Measurements from ENCODE around the gene TAF1A.
A peak's percentile ranks its signal among the peaks of the same experiment; 100 is the strongest.

The TAF1A gene

GRCh38 chr1:222594789-222595188 lies 5.1 kb upstream of the TAF1A start:
- no peak for DNase-seq

DNA sequence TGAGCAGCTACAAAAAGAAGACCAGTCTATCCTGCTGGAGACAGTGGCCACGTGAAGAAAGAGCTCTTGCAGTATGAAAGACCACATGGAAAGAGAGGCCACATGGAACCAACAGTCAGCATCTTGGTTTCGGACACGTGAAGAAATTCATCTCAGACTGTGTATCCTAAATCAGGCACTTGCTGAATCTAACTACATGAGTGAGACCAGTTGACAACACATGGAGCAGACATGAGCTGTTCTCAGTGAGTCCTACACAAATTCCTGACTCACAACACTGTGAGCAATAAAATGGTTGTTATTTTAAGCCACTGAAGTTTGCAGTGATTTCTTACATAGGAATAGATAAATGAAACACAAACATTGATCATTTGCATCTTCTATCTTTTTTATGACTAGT lies 2.4 kb upstream of the TAF1A start:
- no peak for DNase-seq

- DNase-seq, result no peak
These were observed 1.6 kb downstream of the TAF1A start for GRCh38 chr1:222588135-222588534.

DNA sequence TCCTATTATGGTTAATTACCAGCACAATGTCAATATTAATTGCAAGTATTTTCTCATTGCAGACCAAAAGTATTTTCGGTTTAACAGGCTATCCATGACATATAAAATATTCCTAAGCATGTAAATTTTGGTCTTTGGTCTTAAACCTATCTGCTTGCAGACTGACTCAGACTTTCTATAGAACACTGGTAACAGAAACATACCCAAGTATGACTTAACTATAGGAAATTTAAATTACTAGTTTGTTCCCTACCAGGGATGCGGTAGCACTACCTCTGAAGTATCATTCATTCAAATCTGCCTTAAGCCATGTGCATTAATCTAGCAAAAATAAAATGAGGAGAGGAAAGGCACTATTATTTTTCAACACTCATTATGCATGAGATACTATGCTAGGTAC lies 2.9 kb downstream of the TAF1A start:
- no peak for DNase-seq

- DNase-seq, result no peak
These were observed 6.7 kb downstream of the TAF1A start for GRCh38 chr1:222583079-222583478.

DNA sequence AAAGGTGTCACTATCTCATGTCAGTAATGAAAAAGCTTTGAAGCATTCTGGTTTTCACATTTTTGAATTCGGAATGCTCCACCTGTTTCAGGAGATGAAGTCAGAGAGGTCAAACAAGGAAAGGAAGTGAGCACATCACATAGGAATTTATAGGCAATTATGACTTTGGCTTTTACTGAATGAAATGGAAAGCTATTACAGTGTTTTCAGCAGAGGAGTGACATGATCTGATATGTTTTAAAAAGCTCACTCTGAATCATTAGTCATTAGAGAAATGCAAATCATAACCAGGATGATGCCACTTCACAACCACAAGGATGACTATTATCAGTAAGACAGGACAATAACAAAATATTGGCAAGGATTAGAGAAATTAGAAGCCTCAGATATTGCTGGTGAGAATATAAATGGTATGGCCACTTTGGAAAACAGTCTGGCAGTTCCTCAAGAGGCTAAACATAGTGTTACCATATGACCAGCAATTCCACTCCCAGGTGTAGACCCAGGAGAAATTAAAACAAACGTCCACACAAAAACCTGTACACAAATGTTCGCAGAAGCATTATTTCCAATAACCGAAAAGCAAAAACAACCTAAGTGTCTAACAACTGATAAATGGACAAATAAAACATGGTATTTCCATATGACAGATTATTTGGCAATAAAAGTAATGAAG lies 7.5 kb downstream of the TAF1A start:
- DNase-seq, result no peak

- DNase-seq, result no peak
These were observed 10.4 kb downstream of the TAF1A start for GRCh38 chr1:222579316-222579715.

GRCh38 chr1:222570837-222571236 lies 18.9 kb downstream of the TAF1A start:
- no peak for DNase-seq

DNA sequence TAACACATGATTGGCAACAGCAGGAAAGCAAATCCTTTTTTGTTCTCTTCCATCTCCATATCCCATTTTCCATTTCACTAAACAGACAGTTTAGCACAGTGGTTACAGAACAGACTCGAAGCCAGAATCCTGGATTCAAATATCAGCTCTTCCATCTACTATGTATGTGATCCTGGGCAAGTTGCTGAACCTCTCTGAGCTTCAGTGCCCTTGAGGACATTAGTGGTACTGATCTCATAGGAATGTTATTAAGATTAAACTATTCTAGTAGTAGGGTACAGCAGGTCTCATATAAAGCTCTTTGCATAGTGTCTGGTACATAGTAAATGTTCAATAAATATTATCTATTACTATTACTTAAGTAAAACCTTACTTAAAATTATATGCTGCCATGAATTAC lies 28.1 kb downstream of the TAF1A start:
- DNase-seq, result no peak

GRCh38 chr1:222557574-222557973 lies 32.2 kb downstream of the TAF1A start:
- DNase-seq, result no peak

GRCh38 chr1:222557148-222557547 lies 32.6 kb downstream of the TAF1A start:
- DNase-seq, result no peak

DNA sequence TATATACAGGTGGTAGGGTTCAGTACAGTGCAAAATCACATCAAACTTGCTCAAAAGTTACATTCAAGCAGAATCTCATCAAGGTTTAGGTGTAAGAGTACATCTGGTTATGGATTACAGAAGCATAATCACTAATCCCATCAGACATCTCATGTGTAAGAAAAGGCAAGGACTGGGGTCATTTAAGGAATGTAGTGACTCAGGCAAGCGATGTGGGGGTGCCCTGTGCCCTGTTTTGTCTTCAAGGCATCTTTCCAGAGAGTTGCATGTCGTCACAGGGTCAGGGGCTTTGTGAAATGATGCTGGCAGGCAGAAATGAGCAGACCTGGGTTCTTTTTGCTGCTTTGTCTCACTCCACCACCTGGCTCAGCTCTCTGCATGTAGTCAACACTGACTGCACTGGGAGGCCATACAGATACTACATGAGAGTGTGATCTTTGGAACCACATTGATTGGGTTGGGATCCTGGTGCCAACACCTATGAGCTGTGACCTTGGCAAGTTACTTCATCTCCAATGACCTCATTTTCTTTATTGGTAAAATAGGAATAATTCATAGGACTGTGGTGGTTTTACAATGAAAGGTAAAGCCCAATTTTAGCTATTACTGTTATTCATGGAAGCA lies 33.6 kb downstream of the TAF1A start:
- DNase-seq, result no peak

GRCh38 chr1:222554177-222554576 lies 35.6 kb downstream of the TAF1A start:
- no peak for DNase-seq

DNA sequence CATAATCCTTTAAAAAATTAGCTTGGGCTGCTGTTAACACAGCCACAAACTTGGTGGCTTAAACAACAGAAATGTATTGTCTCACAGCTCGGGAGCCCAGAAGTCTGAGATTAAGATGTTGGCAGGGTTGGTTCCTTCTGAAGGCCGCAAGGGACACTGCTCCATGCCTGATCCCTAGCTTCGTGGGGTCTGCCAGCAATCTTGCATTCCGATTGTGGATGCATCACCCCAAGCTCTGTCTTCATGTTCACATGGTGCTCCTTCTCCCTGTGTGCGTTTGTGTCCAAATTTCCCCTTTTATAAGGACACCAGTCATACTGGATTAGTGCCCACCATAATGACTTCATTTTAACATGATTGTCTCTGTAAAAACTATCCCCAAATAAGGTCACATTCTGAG lies 36.9 kb downstream of the TAF1A start:
- DNase-seq, result no peak

DNA sequence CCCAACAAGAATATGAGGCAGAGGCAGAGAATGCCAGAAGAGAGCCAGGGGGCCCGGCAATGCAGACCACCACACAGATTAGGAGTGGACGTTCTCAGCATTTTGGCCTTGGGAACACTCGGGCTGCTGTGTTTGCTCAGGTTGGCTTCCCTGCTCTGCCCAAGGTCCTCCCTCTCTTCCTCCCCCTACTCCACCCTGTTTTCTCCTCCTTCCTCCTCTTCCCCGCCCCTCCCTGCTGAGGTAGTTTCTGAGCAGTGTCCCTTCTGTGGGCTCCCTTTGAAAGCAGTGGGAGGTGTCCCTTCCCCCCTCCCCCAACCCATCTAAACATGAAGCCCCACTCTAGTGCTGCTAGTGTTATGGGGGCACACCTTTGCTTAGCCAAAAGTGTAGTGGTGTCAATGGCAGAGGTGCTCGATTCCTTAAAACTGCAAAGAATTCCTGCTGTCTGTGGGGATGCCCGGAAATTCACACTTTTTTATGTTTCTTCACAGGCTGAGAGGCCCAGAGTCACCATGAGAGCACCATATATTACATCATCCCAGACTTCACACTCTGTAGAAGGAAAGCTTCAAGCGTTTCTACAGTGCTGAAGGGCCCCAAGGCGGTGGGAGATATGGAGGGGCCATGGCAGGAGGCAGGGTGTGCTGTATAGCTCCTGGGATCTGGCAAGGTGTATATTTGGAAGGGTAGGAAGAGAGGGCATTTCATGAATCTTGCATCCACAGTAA lies 41.6 kb downstream of the TAF1A start, which contains the start of gene HHIPL2:
TSS of gene HHIPL2 (minus strand) at position 161 of the 728 bp plus-strand sequence. CDS start at position 101, 60 bp downstream.
- no peak for DNase-seq

GRCh38 chr1:222547260-222547614 lies 42.5 kb downstream of the TAF1A start:
- no peak for DNase-seq

DNA sequence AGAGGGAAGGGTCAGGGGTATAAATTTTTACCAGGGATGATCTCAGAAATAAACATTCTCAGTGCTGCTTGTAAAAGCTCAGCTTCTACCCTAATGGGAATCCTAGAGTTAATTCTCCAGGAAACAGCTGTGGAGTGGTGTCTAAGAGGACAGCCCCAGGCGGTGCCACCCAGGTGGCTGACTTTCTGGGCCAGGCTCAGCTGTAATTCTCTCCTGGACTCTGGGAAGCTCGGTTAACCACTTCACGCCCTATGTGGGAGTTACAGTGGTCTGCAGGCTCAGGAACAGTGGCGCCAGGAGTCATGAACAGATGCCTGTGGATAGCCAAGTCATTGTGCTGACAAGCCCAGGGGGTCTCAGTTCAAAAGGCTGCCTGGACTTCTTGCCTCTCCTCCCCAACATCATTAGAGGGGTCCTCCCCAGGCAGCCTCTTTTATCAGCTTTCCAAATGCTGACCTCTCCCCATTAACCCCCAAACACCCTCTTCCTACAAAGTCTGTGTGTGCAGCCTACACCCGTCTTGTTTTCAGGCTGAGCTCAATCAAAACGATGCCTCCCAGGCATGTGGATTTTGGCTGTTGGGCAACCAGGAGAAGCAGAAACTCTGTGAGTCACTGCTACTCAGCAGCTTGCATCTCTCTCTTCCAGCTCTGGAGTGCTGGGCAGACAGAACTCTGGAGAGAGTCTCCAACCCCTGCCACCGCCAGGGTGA lies 43.0 kb downstream of the TAF1A start:
- peak; percentile 40 for DNase-seq

DNA sequence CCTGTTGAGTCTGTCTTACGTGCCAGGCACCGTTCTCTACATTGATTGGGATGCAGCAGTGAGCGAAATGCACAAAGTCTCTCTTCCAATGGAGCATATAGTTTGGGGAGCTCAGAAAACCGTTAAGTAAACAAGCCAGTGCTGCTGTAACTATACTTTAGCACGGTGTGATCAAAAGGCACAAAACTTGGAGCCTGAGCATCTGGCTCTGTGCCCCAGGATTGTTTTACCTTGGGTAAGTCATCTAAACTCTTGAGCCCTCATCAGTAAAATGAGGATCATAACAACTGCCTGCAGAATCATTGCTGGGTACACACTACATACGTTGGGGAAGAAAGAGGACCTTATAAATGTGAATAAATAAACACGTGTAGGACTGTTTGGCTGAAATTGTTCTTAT lies 43.6 kb downstream of the TAF1A start:
- no peak for DNase-seq

DNA sequence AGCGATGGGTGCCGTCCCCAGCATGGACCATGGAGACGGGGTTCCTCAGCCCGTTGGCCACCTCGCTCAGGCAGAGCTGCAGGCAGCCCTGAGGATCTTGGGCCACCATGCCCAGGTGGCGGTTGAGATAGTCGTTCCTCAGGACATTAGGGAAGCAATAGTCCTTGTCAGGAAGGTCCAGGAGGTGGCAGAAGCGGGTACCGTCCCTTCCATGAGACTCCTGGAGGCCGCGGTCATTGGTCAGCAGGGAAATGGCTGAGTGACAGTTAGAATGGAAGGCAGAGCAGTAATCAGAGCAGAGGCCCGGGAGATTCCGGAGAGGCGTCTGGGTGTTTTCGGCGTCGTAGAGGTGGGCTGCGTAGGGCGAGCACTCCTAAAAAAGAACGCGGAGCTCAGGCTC lies 45.9 kb downstream of the TAF1A start:
- no peak for DNase-seq

DNA sequence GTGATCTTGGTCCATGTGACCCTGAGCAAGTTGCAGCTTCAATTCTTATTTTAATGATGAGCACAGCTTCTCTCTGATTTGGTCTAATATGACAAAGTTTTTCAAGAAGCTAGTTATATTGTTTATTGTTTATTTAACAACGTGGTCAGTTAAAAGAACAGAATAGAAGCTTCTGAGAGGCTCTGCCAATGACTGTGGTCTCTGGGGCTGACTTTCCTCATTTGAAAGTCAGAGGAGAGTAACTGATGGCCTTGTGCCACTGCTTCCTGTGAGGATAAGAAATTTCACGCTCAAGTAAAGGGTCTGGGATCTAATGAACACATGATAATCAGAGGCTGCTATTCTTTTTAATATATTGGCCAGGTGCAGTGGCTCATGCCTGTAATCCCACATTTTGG lies 49.1 kb downstream of the TAF1A start:
- DNase-seq, result no peak

GRCh38 chr1:222539951-222540597 lies 49.7 kb downstream of the TAF1A start:
- no peak for DNase-seq

DNA sequence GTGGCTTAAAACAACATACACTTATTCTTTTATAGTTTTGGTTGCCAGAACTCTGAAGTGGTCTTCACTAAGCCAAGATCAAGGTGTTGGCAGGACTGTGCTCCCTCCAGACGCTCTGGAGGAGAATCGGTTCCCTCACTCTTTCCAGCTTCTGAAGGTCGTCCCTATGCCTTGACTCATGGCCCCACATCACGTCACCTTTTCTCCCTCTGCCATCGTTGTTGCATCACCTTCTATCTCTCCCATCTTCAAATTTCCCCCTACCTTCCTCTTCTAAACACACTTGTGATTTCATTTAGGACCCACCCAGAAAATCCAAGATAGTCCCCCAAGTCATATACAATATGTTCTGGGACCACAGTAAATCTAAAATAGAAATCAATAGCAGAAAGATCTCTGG lies 54.3 kb downstream of the TAF1A start:
- no peak for DNase-seq

DNA sequence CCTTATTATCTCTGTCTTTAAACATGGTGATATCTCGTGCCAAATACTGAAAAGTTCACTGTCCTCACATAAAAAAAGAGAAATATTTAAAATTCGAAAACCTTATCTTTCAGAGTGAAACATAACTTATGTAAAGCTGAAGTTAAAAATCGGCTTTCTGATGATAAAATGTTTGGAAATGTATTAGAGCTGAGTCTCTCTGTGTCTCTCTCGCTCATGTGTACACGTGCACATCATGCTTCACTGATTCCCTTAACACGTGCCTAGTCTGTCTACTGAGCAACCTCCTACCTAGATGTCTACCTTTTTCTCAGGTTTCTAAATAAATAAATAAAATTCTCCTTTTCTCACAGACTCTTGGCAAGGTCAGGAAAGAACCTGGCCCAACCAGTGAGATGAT lies 58.9 kb downstream of the TAF1A start:
- no peak for DNase-seq

Data from NCI-H748 treated with DMSO at 0.1 percent for 48 hours (cell line).